WTC11 (cell line): Measurements from ENCODE around the gene POLR2E. TPM values are rescaled to one million over a fixed set of nuclear protein-coding genes. Genes with fewer than 3 reads are reported as not detected.

Experiments used
- ATAC-seq: fragments of 200-7000 bp; cut with Tn5 transposase; 2 replicates; pipeline ENCODE4 v1.10.0; 2021; ENCODE audit warnings: mild to moderate bottlenecking, moderate library complexity
- CTCF ChIA-PET: fragments of 300-600 bp; sonication (Branson Sonifier 250); formaldehyde crosslinking; loops from one replicate; lab custom pipeline; 2021; ENCODE audit warnings: antibody characterized with exemption; lab: Charles Lee
- POLR2A ChIA-PET: fragments of 350-600 bp; sonication (Branson Sonifier 250); formaldehyde crosslinking; loops from one replicate; lab custom pipeline; 2021; ENCODE audit warnings: antibody characterized with exemption; lab: Charles Lee
- DNase-seq: peaks from one replicate; pipeline ENCODE4 v3.0.0; 2021; ENCODE audit warnings: low spot score
- H3K27ac Mint-ChIP-seq: 2 replicates; pipeline ENCODE4 v1.8.0; 2021; ENCODE audit warnings: mixed read lengths
- H3K27me3 Mint-ChIP-seq: 2 replicates; pipeline ENCODE4 v1.8.0; 2021; ENCODE audit warnings: low read depth, mild to moderate bottlenecking, moderate library complexity, mixed read lengths
- H3K36me3 Mint-ChIP-seq: 2 replicates; pipeline ENCODE4 v1.8.0; 2021; ENCODE audit warnings: mixed read lengths
- H3K4me1 Mint-ChIP-seq: 2 replicates; pipeline ENCODE4 v1.8.0; 2022; ENCODE audit warnings: mixed read lengths
- H3K4me3 Mint-ChIP-seq: 2 replicates; pipeline ENCODE4 v1.8.0; 2021; ENCODE audit warnings: mild to moderate bottlenecking, moderate library complexity, mixed read lengths
- H3K9me3 Mint-ChIP-seq: 2 replicates; pipeline ENCODE4 v1.8.0; 2021; ENCODE audit warnings: mixed read lengths
- ARID4B ChIP-seq: sonication (generic); formaldehyde crosslinking; IDR thresholded peaks from 2 replicates; pipeline ENCODE4 v1.8.0; 2023; ENCODE audit warnings: missing genetic modification reagents, mild to moderate bottlenecking, borderline replicate concordance
- CBFB ChIP-seq: sonication (generic); formaldehyde crosslinking; IDR thresholded peaks from 2 replicates; pipeline ENCODE4 v1.8.1; 2022; ENCODE audit warnings: mild to moderate bottlenecking, low read depth, missing genetic modification reagents
- CTCF ChIP-seq: fragments of 200-600 bp; IDR thresholded peaks from 2 replicates; pipeline ENCODE4 v1.8.0; 2022; ENCODE audit warnings: antibody characterized with exemption
- E2F1 ChIP-seq: sonication (generic); formaldehyde crosslinking; IDR thresholded peaks from 2 replicates; pipeline ENCODE4 v1.8.0; 2022; ENCODE audit warnings: mild to moderate bottlenecking, missing genetic modification reagents
- ELF4 ChIP-seq: sonication (generic); formaldehyde crosslinking; IDR thresholded peaks from 2 replicates; pipeline ENCODE4 v1.8.1; 2022; ENCODE audit warnings: low read depth, mild to moderate bottlenecking, moderate library complexity, missing genetic modification reagents
- ESRRA ChIP-seq: sonication (generic); formaldehyde crosslinking; IDR thresholded peaks from 2 replicates; pipeline ENCODE4 v1.8.1; 2022; ENCODE audit warnings: mild to moderate bottlenecking, missing genetic modification reagents, borderline replicate concordance
- ETV6 ChIP-seq: sonication (generic); formaldehyde crosslinking; IDR thresholded peaks from 2 replicates; pipeline ENCODE4 v1.8.1; 2022; ENCODE audit warnings: mild to moderate bottlenecking, missing genetic modification reagents
- IRF1 ChIP-seq: sonication (generic); formaldehyde crosslinking; IDR thresholded peaks from 2 replicates; pipeline ENCODE4 v1.8.0; 2023; ENCODE audit warnings: missing genetic modification reagents
- MXD4 ChIP-seq: fragments of 250-450 bp; sonication (Bioruptor Pico); IDR thresholded peaks from 2 replicates; pipeline ENCODE4 v1.8.0; 2021; ENCODE audit warnings: mild to moderate bottlenecking, moderate library complexity, borderline replicate concordance
- NFATC4 ChIP-seq: fragments of 250-450 bp; sonication (Bioruptor Pico); IDR thresholded peaks from 2 replicates; pipeline ENCODE4 v1.9.0; 2021; ENCODE audit warnings: mild to moderate bottlenecking
- NR2C2 ChIP-seq: sonication (generic); formaldehyde crosslinking; IDR thresholded peaks from 2 replicates; pipeline ENCODE4 v1.8.0; 2022; ENCODE audit warnings: mild to moderate bottlenecking, missing genetic modification reagents
- ZBTB21 ChIP-seq: sonication (generic); formaldehyde crosslinking; IDR thresholded peaks from 2 replicates; pipeline ENCODE4 v1.8.1; 2023; ENCODE audit warnings: mild to moderate bottlenecking, missing genetic modification reagents, borderline replicate concordance
- ZBTB43 ChIP-seq: sonication (generic); formaldehyde crosslinking; IDR thresholded peaks from 2 replicates; pipeline ENCODE4 v1.8.1; 2023; ENCODE audit warnings: mild to moderate bottlenecking, missing genetic modification reagents
- ZMAT4 ChIP-seq: fragments of 250-450 bp; sonication (Bioruptor Pico); IDR thresholded peaks from 2 replicates; pipeline ENCODE4 v1.9.0; 2021; ENCODE audit warnings: mild to moderate bottlenecking
- ZNF425 ChIP-seq: fragments of 250-450 bp; sonication (Bioruptor Pico); conservative IDR thresholded peaks from 2 replicates; pipeline ENCODE4 v1.9.0; 2021; ENCODE audit warnings: mild to moderate bottlenecking
- total RNA-seq: library from RNA; stranded (reverse); gene quantifications from 3 replicates; pipeline ENCODE4 v1.2.3, GENCODE V29; 2021

Gene POLR2E
- total RNA-seq, 1 experiment from 2014 or later, result 275 TPM

- no peak for TF ChIP-seq ARID4B
- no peak for TF ChIP-seq ZBTB43
- TF ChIP-seq NR2C2 (CRISPR knock-in tag), result no peak
- TF ChIP-seq ESRRA (CRISPR knock-in tag), result no peak
Measured at GRCh38 chr19:1139126-1139525, 44.0 kb upstream of the POLR2E start (continued).

GRCh38 chr19:1138121-1138520, 42.9 kb upstream of the POLR2E start:
- CTCF ChIA-PET, result no interaction called here

More at GRCh38 chr19:1138121-1138520, 42.9 kb upstream of the POLR2E start:
- Mint-ChIP-seq H3K4me3 (no peak overlapping the region), H3K4me1 (peaks cover 2% of the 10 kb centered on the region), H3K27ac (no peak overlapping the region), H3K27me3 (no peaks in the 10 kb centered on the region), H3K9me3 (peaks cover 5% of the 10 kb centered on the region), H3K36me3 (peaks cover 14% of the 10 kb centered on the region)
- TF ChIP-seq NFATC4 (CRISPR knock-in tag), result no peak
- TF ChIP-seq ETV6 (CRISPR knock-in tag), result no peak
- TF ChIP-seq ZMAT4 (CRISPR knock-in tag), result no peak
- TF ChIP-seq ZNF425, result no peak
- TF ChIP-seq ZBTB21 (CRISPR knock-in tag), result no peak
- no peak for TF ChIP-seq ELF4 (CRISPR knock-in tag)
- no peak for TF ChIP-seq IRF1 (CRISPR knock-in tag)
- TF ChIP-seq MXD4, result no peak
- TF ChIP-seq E2F1 (CRISPR knock-in tag), result no peak
- no peak for TF ChIP-seq CTCF
- TF ChIP-seq CBFB (CRISPR knock-in tag), result no peak
- ATAC-seq, result no peak
- POLR2A ChIA-PET, result no interaction called here
- DNase-seq, result no peak
